H1 (cell line): Measurements from ENCODE around the gene TMEM163. TPM values are rescaled to one million over a fixed set of nuclear protein-coding genes. Genes with fewer than 3 reads are reported as not detected.

Experiments used
- CTCF ChIA-PET: fragments of 300-600 bp; sonication (Branson Sonifier 250); formaldehyde crosslinking; loops from one replicate; lab custom pipeline; 2021; ENCODE audit not compliant: partially characterized antibody; lab: Charles Lee
- POLR2A ChIA-PET: fragments of 300-600 bp; sonication (Branson Sonifier 250); formaldehyde crosslinking; loops from one replicate; lab custom pipeline; 2021; ENCODE audit warnings: inconsistent platforms; ENCODE audit not compliant: partially characterized antibody; lab: Charles Lee
- DNase-seq, 2 experiments: peaks; one replicate each; pipeline versions ENCODE4 v3.0.0 to v3.0.0-alpha.2; 2010 to 2022; ENCODE audit warnings: low spot score in 2 of 2, low read depth in 1 of 2, mixed read lengths in 1 of 2
- FAIRE-seq: peaks from 2 replicates; lab custom pipeline; 2011; peaks lifted over from hg19 to GRCh38; lab: Jason Lieb, UNC
- H2AFZ ChIP-seq: 2 replicates; pipeline ENCODE4 v1.8.1; 2012; ENCODE audit warnings: low read length, inconsistent platforms
- H2AK5ac ChIP-seq: 2 replicates; pipeline ENCODE4 v1.6.1; 2013; ENCODE audit warnings: low read depth, low read length
- H2BK120ac ChIP-seq: replicated peaks from 2 replicates; pipeline ENCODE3; 2013; ENCODE audit warnings: low read depth, low read length, inconsistent platforms
- H2BK12ac ChIP-seq: 2 replicates; pipeline ENCODE4 v1.6.1; 2013; ENCODE audit warnings: low read depth, low read length
- H2BK15ac ChIP-seq: 2 replicates; pipeline ENCODE4 v1.6.1; 2013; ENCODE audit warnings: low read length
- H2BK20ac ChIP-seq: 2 replicates; pipeline ENCODE4 v1.6.1; 2013; ENCODE audit warnings: low read length
- H2BK5ac ChIP-seq: 2 replicates; pipeline ENCODE4 v1.6.1; 2013; ENCODE audit warnings: low read depth, low read length
- H3K14ac ChIP-seq: 2 replicates; pipeline ENCODE4 v1.6.1; 2013; ENCODE audit warnings: inconsistent platforms; ENCODE audit not compliant: insufficient read length
- H3K18ac ChIP-seq: 2 replicates; pipeline ENCODE4 v1.6.1; 2013; ENCODE audit warnings: low read length; ENCODE audit errors: extremely low read depth
- H3K23ac ChIP-seq: 2 replicates; pipeline ENCODE4 v1.6.1; 2013; ENCODE audit warnings: inconsistent platforms; ENCODE audit not compliant: insufficient read length
- H3K23me2 ChIP-seq: 2 replicates; pipeline ENCODE4 v1.6.1; 2013; ENCODE audit warnings: low read depth, low read length
- H3K27ac ChIP-seq: 2 replicates; pipeline ENCODE4 v1.6.1; 2011; ENCODE audit warnings: low read depth, low read length, inconsistent platforms
- H3K27me3 ChIP-seq, 4 experiments: replicated peaks in 1 of 4; 1 replicate in 1 of 4; 2 replicates in 3 of 4; pipeline versions ENCODE4 v1.6.1 to v1.8.1; 2011 to 2013; ENCODE audit warnings: low read length in 3 of 4, mild to moderate bottlenecking in 3 of 4, inconsistent platforms in 2 of 4, mixed read lengths in 2 of 4, moderate library complexity in 1 of 4; ENCODE audit not compliant: control insufficient read depth in 3 of 4, insufficient read depth in 3 of 4; ENCODE audit errors: extremely low read depth in 1 of 4
- H3K36me3 ChIP-seq, 4 experiments: 2 replicates each; pipeline versions ENCODE4 v1.6.1 to v1.8.1; 2011 to 2013; ENCODE audit warnings: mild to moderate bottlenecking in 4 of 4, low read length in 3 of 4, moderate library complexity in 2 of 4, control low read depth in 1 of 4, inconsistent platforms in 1 of 4; ENCODE audit not compliant: insufficient read depth in 4 of 4, control insufficient read depth in 2 of 4
- H3K4ac ChIP-seq: replicated peaks from 2 replicates; pipeline ENCODE3; 2013; ENCODE audit warnings: low read length, low read depth, mixed read lengths, inconsistent platforms; ENCODE audit not compliant: insufficient read length
- H3K4me1 ChIP-seq, 4 experiments: replicated peaks in 1 of 4; 1 replicate in 1 of 4; 2 replicates in 3 of 4; pipeline versions ENCODE4 v1.6.1 to v1.8.1; 2011 to 2013; ENCODE audit warnings: low read length in 3 of 4, inconsistent platforms in 2 of 4, mixed read lengths in 1 of 4; ENCODE audit not compliant: insufficient read depth in 4 of 4, control insufficient read depth in 3 of 4
- H3K4me2 ChIP-seq, 2 experiments: 2 replicates each; pipeline versions ENCODE4 v1.6.1 to v1.8.1; 2011 to 2013; ENCODE audit warnings: low read depth in 2 of 2, low read length in 2 of 2, control low read depth in 1 of 2, inconsistent platforms in 1 of 2, mild to moderate bottlenecking in 1 of 2; ENCODE audit not compliant: insufficient read depth in 1 of 2
- H3K4me3 ChIP-seq, 4 experiments: fragments of 200-600, 300-600 bp in 1 of 4; sonication (generic), shearing (Covaris generic), sonication (Bioruptor Twin) in 1 of 4; 2 replicates each; pipeline versions ENCODE4 v1.5.1 to v1.8.1; 2011 to 2016; ENCODE audit warnings: low read length in 4 of 4, low read depth in 3 of 4, control low read depth in 2 of 4, inconsistent platforms in 2 of 4, mild to moderate bottlenecking in 2 of 4, mixed read lengths in 1 of 4, moderate library complexity in 1 of 4; ENCODE audit not compliant: insufficient read depth in 2 of 4; ENCODE audit errors: extremely low read depth in 1 of 4
- H3K56ac ChIP-seq: replicated peaks from 2 replicates; pipeline ENCODE3; 2013; ENCODE audit warnings: low read depth, mild to moderate bottlenecking, mixed read lengths, low read length, inconsistent platforms; ENCODE audit not compliant: insufficient read length
- H3K79me1 ChIP-seq: 2 replicates; pipeline ENCODE4 v1.6.1; 2013; ENCODE audit warnings: low read depth, low read length, control low read depth
- H3K79me2 ChIP-seq, 2 experiments: 2 replicates each; pipeline versions ENCODE4 v1.6.1 to v1.8.1; 2012 to 2013; ENCODE audit warnings: low read length in 2 of 2, mild to moderate bottlenecking in 2 of 2, inconsistent platforms in 1 of 2; ENCODE audit not compliant: insufficient read depth in 2 of 2, control insufficient read depth in 1 of 2
- H3K9ac ChIP-seq, 4 experiments: replicated peaks in 1 of 4; 1 replicate in 1 of 4; 2 replicates in 3 of 4; pipeline versions ENCODE4 v1.6.1 to v1.8.1; 2011 to 2013; ENCODE audit warnings: low read depth in 3 of 4, low read length in 3 of 4, control low read depth in 2 of 4, mild to moderate bottlenecking in 2 of 4, moderate library complexity in 2 of 4, inconsistent platforms in 1 of 4; ENCODE audit errors: extremely low read depth in 1 of 4
- H3K9me3 ChIP-seq, 2 experiments: 2 replicates each; pipeline versions ENCODE4 v1.6.1 to v1.8.1; 2012 to 2013; ENCODE audit warnings: mild to moderate bottlenecking in 2 of 2, moderate library complexity in 2 of 2, control low read depth in 1 of 2, inconsistent platforms in 1 of 2, low read depth in 1 of 2, low read length in 1 of 2, mixed read lengths in 1 of 2; ENCODE audit not compliant: insufficient read depth in 2 of 2
- H4K20me1 ChIP-seq, 2 experiments: replicated peaks in 1 of 2; 2 replicates each; pipeline versions ENCODE3 to v1.8.1; 2011 to 2013; ENCODE audit warnings: inconsistent platforms in 2 of 2, low read length in 2 of 2, mild to moderate bottlenecking in 1 of 2; ENCODE audit not compliant: insufficient read depth in 2 of 2, control insufficient read depth in 1 of 2
- H4K5ac ChIP-seq: 2 replicates; pipeline ENCODE4 v1.6.1; 2013; ENCODE audit warnings: low read length, low read depth, mixed read lengths, inconsistent platforms; ENCODE audit not compliant: insufficient read length
- H4K8ac ChIP-seq: 2 replicates; pipeline ENCODE4 v1.8.0; 2013; ENCODE audit warnings: mild to moderate bottlenecking, moderate library complexity, low read length, inconsistent platforms; ENCODE audit not compliant: insufficient read depth; ENCODE audit errors: extremely low read depth
- H4K91ac ChIP-seq: replicated peaks from 2 replicates; pipeline ENCODE3; 2013; ENCODE audit warnings: low read length, mixed read lengths, inconsistent platforms; ENCODE audit not compliant: insufficient read length
- CREB1 ChIP-seq: IDR thresholded peaks from 2 replicates; pipeline ENCODE4 v1.6.1; 2012; ENCODE audit warnings: inconsistent platforms
- GABPA ChIP-seq: IDR thresholded peaks from 2 replicates; pipeline ENCODE4 v1.6.1; 2011; ENCODE audit warnings: mild to moderate bottlenecking, low read length, moderate library complexity, borderline replicate concordance; ENCODE audit not compliant: insufficient read depth
- HDAC6 ChIP-seq: IDR thresholded peaks from one replicate; pipeline ENCODE4 v1.7.1; 2012; ENCODE audit warnings: low read depth, mild to moderate bottlenecking, inconsistent platforms, low read length, moderate library complexity
- JUN ChIP-seq: IDR thresholded peaks from 2 replicates; pipeline ENCODE4 v1.6.1; 2011; ENCODE audit warnings: low read depth, mild to moderate bottlenecking, improper control_type of control experiment, low read length
- JUND ChIP-seq: IDR thresholded peaks from 2 replicates; pipeline ENCODE4 v1.6.1; 2011; ENCODE audit warnings: mild to moderate bottlenecking, improper control_type of control experiment, low read length
- NANOG ChIP-seq: IDR thresholded peaks from 2 replicates; pipeline ENCODE4 v1.6.1; 2011; ENCODE audit warnings: low read length, low read depth, mild to moderate bottlenecking, inconsistent platforms; ENCODE audit not compliant: insufficient read depth, poor library complexity, severe bottlenecking
- PHF8 ChIP-seq: fragments of 200-600 bp; sonication (generic); conservative IDR thresholded peaks from 2 replicates; pipeline ENCODE4 v1.7.1; 2012; ENCODE audit warnings: low read depth, mild to moderate bottlenecking, inconsistent platforms, low read length, moderate library complexity
- POLR2AphosphoS5 ChIP-seq: IDR thresholded peaks from 2 replicates; pipeline ENCODE4 v1.6.1; 2011; ENCODE audit warnings: low read depth, low read length
- RBBP5 ChIP-seq: IDR thresholded peaks from 2 replicates; pipeline ENCODE4 v1.7.1; 2012; ENCODE audit warnings: low read depth, mild to moderate bottlenecking, inconsistent platforms, low read length, moderate library complexity, borderline replicate concordance
- SAP30 ChIP-seq: fragments of 300-600 bp; sonication (generic); IDR thresholded peaks from 2 replicates; pipeline ENCODE4 v1.7.1; 2012; ENCODE audit warnings: low read length, moderate library complexity, mild to moderate bottlenecking, inconsistent platforms; ENCODE audit not compliant: insufficient read depth, insufficient replicate concordance
- SIRT6 ChIP-seq: IDR thresholded peaks from one replicate; pipeline ENCODE4 v1.7.1; 2012; ENCODE audit warnings: low read length, inconsistent platforms
- ZNF274 ChIP-seq: IDR thresholded peaks from 2 replicates; pipeline ENCODE4 v1.7.0; 2012; ENCODE audit warnings: low read length, borderline replicate concordance; ENCODE audit errors: extremely low read depth
- WGBS, 2 experiments: shearing (Covaris generic) in 1 of 2; methylation state at CpG; one replicate each; pipeline versions ENCODE4 v1.1.6 to v1.1.7; 2013 to 2015; ENCODE audit warnings: low lambda C conversion rate in 2 of 2, mixed read lengths in 2 of 2, inconsistent platforms in 1 of 2, low coverage in 1 of 2, missing lambda C conversion rate in 1 of 2; ENCODE audit not compliant: insufficient replicate concordance in 2 of 2, insufficient coverage in 1 of 2, insufficient read length in 1 of 2; ENCODE audit errors: extremely low coverage in 1 of 2, missing lambda C conversion rate in 1 of 2; 5-methylcytosine and 5-hydroxymethylcytosine counted together
- polyA plus RNA-seq, 7 experiments: library from polyadenylated mRNA; depleted of rRNA in 3 of 7; stranded (reverse) in 5 of 7; unstranded in 2 of 7; fragments of >200 nt in 5 of 7; fragments of 200-250 nt in 2 of 7; gene quantifications; 1 replicate in 5 of 7; 2 replicates in 1 of 7; 4 replicates in 1 of 7; pipeline versions ENCODE4 v1.2.1 to v1.2.3, GENCODE V29; 2011 to 2013; ENCODE audit warnings: missing spikeins in 2 of 7, mixed read lengths in 2 of 7
- total RNA-seq: library from RNA; stranded (reverse); fragmentation: NEBNext Ultra II Directional; extraction: Animal tissue kit (Norgen Biotek cat#: 25700); gene quantifications from 2 replicates; pipeline ENCODE4 v1.2.1, GENCODE V29; 2021
- TF ChIP-seq, protein P1 (sequence below): IDR thresholded peaks from 2 replicates; pipeline ENCODE4 v1.6.1; 2012; ENCODE audit warnings: inconsistent platforms

The TMEM163 gene
- total and polyA plus RNA-seq, 2 of the 8 experiments (the other 6 are each of a cell fraction or from before 2014, with no cell fraction given): 2.8 to 3.2 TPM

DNA sequence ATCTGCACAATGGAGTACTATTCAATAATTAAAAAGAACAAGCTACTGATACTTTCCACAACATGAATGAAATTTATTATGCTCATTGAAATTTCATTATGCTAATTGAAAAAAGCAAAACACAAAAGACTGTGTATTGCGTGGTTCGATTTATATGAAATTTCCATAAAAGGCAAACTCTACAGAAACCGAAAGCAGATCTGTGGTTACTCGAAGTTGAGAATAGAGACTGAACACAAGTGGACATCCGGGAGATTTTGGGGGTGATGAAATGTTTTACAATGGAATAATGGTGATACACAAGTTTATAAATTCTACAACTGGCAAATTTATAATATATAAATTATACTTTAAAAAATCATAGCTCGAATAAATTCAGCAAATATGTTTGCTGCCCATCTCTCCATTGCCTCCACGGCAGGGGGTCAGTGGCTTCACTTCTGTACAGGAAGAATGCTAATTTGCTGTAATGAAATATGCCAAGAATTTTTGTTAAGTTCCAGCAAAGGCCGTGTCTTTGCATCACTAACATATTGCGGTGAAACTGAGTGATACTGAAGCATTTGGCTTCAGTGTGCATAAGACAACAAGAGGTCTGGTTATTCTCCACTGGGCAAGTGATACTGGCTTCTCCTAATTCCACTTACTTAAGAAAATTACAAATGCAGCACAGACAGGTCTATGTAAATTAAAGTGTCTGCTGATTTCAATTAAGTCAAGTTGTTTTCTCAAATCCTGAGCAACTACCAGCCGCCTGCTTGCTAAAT, 96.7 kb downstream of the TMEM163 start:
- Histone ChIP-seq H2BK120ac (no peak overlapping the region), H3K36me3 (no peaks in the 10 kb centered on the region), H3K4me1 (no peaks in the 10 kb centered on the region), H3K23me2 (no peaks in the 10 kb centered on the region), H2AFZ (no peak overlapping the region), H4K8ac (no peak overlapping the region), H3K9me3 (peaks cover 5 to 6% of the 10 kb centered on the region in 2 experiments; a peak in 2 of 4 replicates), H2BK20ac (no peak overlapping the region), H3K9ac (no peak overlapping the region), H3K4me2 (no peak overlapping the region), H3K14ac (no peak overlapping the region), H3K27ac (no peak overlapping the region), H2BK5ac (no peak overlapping the region), H3K4ac (no peak overlapping the region), H3K4me3 (no peak overlapping the region), H3K18ac (no peak overlapping the region), H4K91ac (no peak overlapping the region), H2BK15ac (no peak overlapping the region), H3K56ac (no peak overlapping the region), H4K20me1 (no peaks in the 10 kb centered on the region), H3K27me3 (no peaks in the 10 kb centered on the region; a peak in 1 of 7 replicates), H3K79me1 (no peaks in the 10 kb centered on the region), H3K23ac (no peak overlapping the region), H4K5ac (no peak overlapping the region), H3K79me2 (no peaks in the 10 kb centered on the region), H2BK12ac (no peak overlapping the region), H2AK5ac (no peak overlapping the region)
- no peak for FAIRE-seq
- no peak for DNase-seq
- ChIA-PET POLR2A (no interaction called here), CTCF (no interaction called here)
- WGBS, 2 experiments: 89% methylated on average over 10 of the region's 10 CpGs; no CpG with 5 or more reads in 1 of the 2 experiments
- no peak for TF ChIP-seq PHF8
- TF ChIP-seq ZNF274: no peak
- TF ChIP-seq NANOG: no peak
- TF ChIP-seq RBBP5: no peak
- TF ChIP-seq GABPA: no peak
- no peak for TF ChIP-seq JUND
- no peak for TF ChIP-seq JUN
- TF ChIP-seq HDAC6: no peak
- no peak for TF ChIP-seq SAP30
- no peak for TF ChIP-seq CREB1
- TF ChIP-seq, protein P1, sequence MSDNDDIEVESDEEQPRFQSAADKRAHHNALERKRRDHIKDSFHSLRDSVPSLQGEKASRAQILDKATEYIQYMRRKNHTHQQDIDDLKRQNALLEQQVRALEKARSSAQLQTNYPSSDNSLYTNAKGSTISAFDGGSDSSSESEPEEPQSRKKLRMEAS: no peak
- no peak for TF ChIP-seq POLR2AphosphoS5
- no peak for TF ChIP-seq SIRT6
